CD4-positive, alpha-beta memory T cell (primary cell): Measurements from ENCODE around the gene POFUT2. TPM values are rescaled to one million over a fixed set of nuclear protein-coding genes. Genes with fewer than 3 reads are reported as not detected.
A peak's percentile ranks its signal among the peaks of the same experiment; 100 is the strongest.

Experiments
- CTCF ChIA-PET: fragments of 350-600 bp; sonication (Branson Sonifier 250); formaldehyde crosslinking; loops from one replicate; lab custom pipeline; 2021; ENCODE audit warnings: inconsistent platforms; ENCODE audit not compliant: partially characterized antibody; lab: Charles Lee
- POLR2A ChIA-PET: fragments of 350-600 bp; sonication (Branson Sonifier 250); formaldehyde crosslinking; loops from one replicate; lab custom pipeline; 2021; ENCODE audit not compliant: partially characterized antibody; lab: Charles Lee
- DNase-seq, 5 donors: peaks; one replicate each; pipeline versions ENCODE4 v3.0.0 to v3.0.0-alpha.2; 2020 to 2022; ENCODE audit warnings: mixed read lengths in 1 of 5
- H3K27ac ChIP-seq: one replicate; pipeline ENCODE4 v1.7.0; 2013; ENCODE audit warnings: low read depth, low read length
- H3K27me3 ChIP-seq: 2 replicates; pipeline ENCODE4 v1.7.0; 2013; ENCODE audit warnings: mild to moderate bottlenecking, low read length, moderate library complexity; ENCODE audit not compliant: insufficient read depth
- H3K36me3 ChIP-seq: 2 replicates; pipeline ENCODE4 v1.7.0; 2013; ENCODE audit warnings: mild to moderate bottlenecking, low read length, moderate library complexity; ENCODE audit not compliant: insufficient read depth
- H3K4me1 ChIP-seq: 2 replicates; pipeline ENCODE4 v1.7.0; 2013; ENCODE audit warnings: mild to moderate bottlenecking, low read length, moderate library complexity; ENCODE audit not compliant: insufficient read depth
- H3K4me3 ChIP-seq, 2 donors: one replicate each; pipeline ENCODE4 v1.7.0; 2013; ENCODE audit warnings: low read length in 2 of 2, mild to moderate bottlenecking in 1 of 2
- H3K9me3 ChIP-seq, 2 donors: one replicate each; pipeline ENCODE4 v1.7.0; 2013; ENCODE audit warnings: low read length in 2 of 2, control low read depth in 1 of 2; ENCODE audit not compliant: control insufficient read depth in 1 of 2
- H3K27ac Mint-ChIP-seq, 7 donors: one replicate each; pipeline ENCODE4 v1.8.0; 2020 to 2021; ENCODE audit warnings: mixed read lengths in 7 of 7, mild to moderate bottlenecking in 6 of 7, inconsistent platforms in 3 of 7, moderate library complexity in 3 of 7
- H3K27me3 Mint-ChIP-seq, 2 donors: one replicate each; pipeline ENCODE4 v1.8.0; 2020 to 2021; ENCODE audit warnings: mixed read lengths in 2 of 2
- H3K36me3 Mint-ChIP-seq, 2 donors: one replicate each; pipeline ENCODE4 v1.8.0; 2020 to 2021; ENCODE audit warnings: mixed read lengths in 2 of 2, inconsistent platforms in 1 of 2, mild to moderate bottlenecking in 1 of 2
- H3K4me1 Mint-ChIP-seq, 4 donors: one replicate each; pipeline ENCODE4 v1.8.0; 2020 to 2021; ENCODE audit warnings: mixed read lengths in 4 of 4, mild to moderate bottlenecking in 1 of 4
- H3K4me3 Mint-ChIP-seq, 8 donors: one replicate each; pipeline ENCODE4 v1.8.0; 2020 to 2021; ENCODE audit warnings: mixed read lengths in 8 of 8, mild to moderate bottlenecking in 7 of 8, moderate library complexity in 6 of 8, inconsistent platforms in 3 of 8
- H3K9me3 Mint-ChIP-seq, 8 donors: one replicate each; pipeline ENCODE4 v1.8.0; 2020 to 2021; ENCODE audit warnings: mixed read lengths in 8 of 8, mild to moderate bottlenecking in 5 of 8, inconsistent platforms in 3 of 8, moderate library complexity in 1 of 8
- intact Hi-C: fragments of 100-400 bp; cut with micrococcal nuclease; formaldehyde crosslinking; loops from one replicate; pipeline ENCODE4 v1.15.1; 2023
- polyA plus RNA-seq, 2 donors: library from polyadenylated mRNA; unstranded; fragments of 300-500 nt; fragmentation: Illumina TruSeq; gene quantifications; one replicate each; pipeline ENCODE4 v1.2.3, GENCODE V29; 2021
- total RNA-seq, 2 experiments: library from RNA; stranded (reverse); gene quantifications; one replicate each; pipeline ENCODE4 v1.2.3, GENCODE V29; 2021

Gene POFUT2
- total and polyA plus RNA-seq, 4 experiments from 2014 or later: 2.8 to 40.8 (median 22.9) TPM

DNA sequence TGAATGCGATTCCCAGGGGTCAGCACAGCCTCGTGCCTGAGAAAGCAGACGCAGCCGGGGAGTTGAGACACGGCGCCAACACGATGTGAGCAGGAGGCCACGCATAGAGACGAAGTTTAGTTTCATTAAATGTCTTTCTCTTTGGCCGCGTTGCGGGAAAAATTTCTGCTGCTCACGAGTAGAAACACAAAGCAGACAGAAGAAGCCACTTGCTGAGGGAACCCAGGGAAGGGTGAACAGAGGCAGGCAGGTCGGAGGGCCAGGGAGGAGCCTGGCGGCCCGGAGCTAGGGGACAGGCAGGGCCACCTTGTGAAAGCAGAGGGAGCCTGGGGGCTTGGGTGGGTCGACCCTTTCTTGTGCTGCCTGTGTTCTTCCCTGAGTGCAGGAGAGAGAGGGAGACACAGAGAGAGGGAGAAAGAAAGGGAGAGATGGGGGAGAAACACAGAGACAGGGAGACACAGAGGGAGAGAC, 33.2 kb downstream of the POFUT2 start:
- H3K9me3 Mint-ChIP-seq: peaks cover 0 to 2% (median 0%) of the 10 kb centered on the region in 8 donors
- Histone ChIP-seq H3K9me3 (no peaks in the 10 kb centered on the region), H3K27ac (no peak overlapping the region), H3K27me3 (no peaks in the 10 kb centered on the region), H3K4me1 (peaks cover 24% of the 10 kb centered on the region), H3K36me3 (no peaks in the 10 kb centered on the region), H3K4me3 (no peak overlapping the region)
- intact Hi-C loops: no loop called here
- peak overlapping the region in 4 of 8 donors; percentile 20 to 57 (median 42) for H3K4me3 Mint-ChIP-seq
- H3K27me3 Mint-ChIP-seq: peaks cover 3 to 16% of the 10 kb centered on the region in 2 donors
- peak overlapping the region in 1 of 7 donors; percentile 65 for H3K27ac Mint-ChIP-seq
- no peaks in the 10 kb centered on the region for H3K36me3 Mint-ChIP-seq
- DNase-seq: no peak
- H3K4me1 Mint-ChIP-seq: peaks cover 8 to 30% (median 18%) of the 10 kb centered on the region in 4 donors
- ChIA-PET CTCF (no interaction called here), POLR2A (no interaction called here)

DNA sequence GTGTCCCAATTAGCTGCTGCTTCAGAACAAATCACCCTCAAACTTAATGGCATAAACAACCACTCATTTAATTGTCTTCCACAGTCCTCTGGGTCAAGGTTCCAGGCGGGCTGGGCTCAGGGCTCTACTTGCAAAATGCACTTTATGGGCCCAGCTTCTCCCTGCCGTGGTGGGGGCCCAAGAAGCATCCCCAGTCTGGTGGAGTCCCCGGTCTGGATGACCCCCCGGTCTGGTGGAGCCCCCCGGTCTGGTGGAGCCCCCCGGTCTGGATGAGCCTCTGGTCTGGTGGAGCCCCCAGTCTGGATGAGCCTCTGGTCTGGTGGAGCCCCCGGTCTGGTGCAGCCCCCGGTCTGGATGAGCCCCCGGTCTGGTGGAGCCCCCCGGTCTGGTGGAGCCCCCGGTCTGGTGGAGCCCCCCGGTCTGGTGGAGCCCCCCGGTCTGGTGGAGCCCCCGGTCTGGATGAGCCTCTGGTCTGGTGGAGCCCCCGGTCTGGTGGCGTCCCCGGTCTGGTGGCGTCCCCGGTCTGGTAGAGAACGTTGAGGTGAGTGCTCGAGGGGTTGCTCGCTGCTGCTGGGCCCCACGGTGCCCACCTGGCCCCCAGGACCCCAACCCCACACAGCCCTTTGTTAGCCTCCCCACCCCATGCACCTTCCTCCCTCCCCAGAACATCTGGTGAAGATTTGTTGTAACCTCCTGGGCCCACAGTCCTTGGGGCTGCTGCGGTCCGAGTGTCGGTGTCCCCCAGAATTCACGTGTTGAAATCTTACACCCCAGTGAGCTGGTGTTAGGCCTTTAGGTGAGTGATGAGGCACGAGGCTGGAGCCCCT, 33.8 kb downstream of the POFUT2 start:
- Mint-ChIP-seq H3K4me1 (peaks cover 8 to 30% (median 18%) of the 10 kb centered on the region in 4 donors), H3K9me3 (peaks cover 0 to 1% (median 0%) of the 10 kb centered on the region in 8 donors), H3K27ac (no peak overlapping the region), H3K36me3 (no peaks in the 10 kb centered on the region), H3K27me3 (peaks cover 3 to 16% of the 10 kb centered on the region in 2 donors), H3K4me3 (no peak overlapping the region)
- H3K27me3 ChIP-seq: no peaks in the 10 kb centered on the region
- intact Hi-C loops: no loop called here
- ChIA-PET POLR2A (no interaction called here), CTCF (no interaction called here)
- H3K4me1 ChIP-seq: peaks cover 24% of the 10 kb centered on the region
- no peak overlapping the region for H3K27ac ChIP-seq
- no peaks in the 10 kb centered on the region for H3K36me3 ChIP-seq
- no peak for DNase-seq
- no peak overlapping the region for H3K4me3 ChIP-seq
- H3K9me3 ChIP-seq: no peaks in the 10 kb centered on the region

DNA sequence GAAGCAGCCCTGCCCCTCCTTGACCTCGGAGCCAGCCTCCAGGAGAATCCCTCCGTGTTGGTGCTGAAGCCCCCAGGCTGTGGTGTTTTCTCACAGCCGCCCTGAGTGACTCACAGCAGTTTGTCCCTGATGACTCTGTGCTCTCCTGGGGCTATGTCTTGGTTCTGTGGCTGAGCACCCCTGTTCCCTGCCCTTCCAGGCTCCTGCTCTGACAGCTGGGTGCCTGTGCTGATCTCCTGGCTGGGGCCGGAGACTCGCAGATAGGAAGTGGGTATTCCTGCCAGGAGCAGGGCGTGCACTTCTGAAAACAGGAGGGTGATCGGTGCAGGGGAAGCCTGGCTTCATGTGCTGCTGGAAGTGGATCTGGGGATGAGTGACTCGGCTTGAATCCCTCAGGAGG, 34.5 kb downstream of the POFUT2 start:
- H3K27me3 Mint-ChIP-seq: peaks cover 3 to 16% of the 10 kb centered on the region in 2 donors
- no peaks in the 10 kb centered on the region for H3K9me3 ChIP-seq
- H3K4me1 Mint-ChIP-seq: peaks cover 8 to 30% (median 18%) of the 10 kb centered on the region in 4 donors
- no peak overlapping the region for H3K4me3 ChIP-seq
- no peak for DNase-seq
- intact Hi-C loops: no loop called here
- no peak overlapping the region for H3K4me3 Mint-ChIP-seq
- H3K9me3 Mint-ChIP-seq: no peaks in the 10 kb centered on the region
- no peak overlapping the region for H3K27ac Mint-ChIP-seq
- CTCF ChIA-PET: no interaction called here
- no peak overlapping the region for H3K27ac ChIP-seq
- H3K36me3 ChIP-seq: no peaks in the 10 kb centered on the region
- POLR2A ChIA-PET: no interaction called here
- no peaks in the 10 kb centered on the region for H3K36me3 Mint-ChIP-seq
- no peaks in the 10 kb centered on the region for H3K27me3 ChIP-seq
- peaks cover 24% of the 10 kb centered on the region for H3K4me1 ChIP-seq

GRCh38 chr21:45252448-45252925, 35.2 kb downstream of the POFUT2 start:
- no peak overlapping the region for H3K4me3 ChIP-seq
- intact Hi-C loops: no loop called here
- DNase-seq: no peak
- H3K9me3 ChIP-seq: no peaks in the 10 kb centered on the region
- no peaks in the 10 kb centered on the region for H3K36me3 Mint-ChIP-seq
- peaks cover 3 to 14% of the 10 kb centered on the region in 2 donors for H3K27me3 Mint-ChIP-seq
- H3K36me3 ChIP-seq: no peaks in the 10 kb centered on the region
- no peak overlapping the region for H3K4me3 Mint-ChIP-seq
- H3K27me3 ChIP-seq: no peaks in the 10 kb centered on the region
- POLR2A ChIA-PET: no interaction called here
- H3K27ac Mint-ChIP-seq: no peak overlapping the region
- H3K27ac ChIP-seq: no peak overlapping the region
- H3K4me1 ChIP-seq: peaks cover 24% of the 10 kb centered on the region
- H3K9me3 Mint-ChIP-seq: no peaks in the 10 kb centered on the region
- peaks cover 8 to 30% (median 18%) of the 10 kb centered on the region in 4 donors for H3K4me1 Mint-ChIP-seq
- CTCF ChIA-PET: no interaction called here

DNA sequence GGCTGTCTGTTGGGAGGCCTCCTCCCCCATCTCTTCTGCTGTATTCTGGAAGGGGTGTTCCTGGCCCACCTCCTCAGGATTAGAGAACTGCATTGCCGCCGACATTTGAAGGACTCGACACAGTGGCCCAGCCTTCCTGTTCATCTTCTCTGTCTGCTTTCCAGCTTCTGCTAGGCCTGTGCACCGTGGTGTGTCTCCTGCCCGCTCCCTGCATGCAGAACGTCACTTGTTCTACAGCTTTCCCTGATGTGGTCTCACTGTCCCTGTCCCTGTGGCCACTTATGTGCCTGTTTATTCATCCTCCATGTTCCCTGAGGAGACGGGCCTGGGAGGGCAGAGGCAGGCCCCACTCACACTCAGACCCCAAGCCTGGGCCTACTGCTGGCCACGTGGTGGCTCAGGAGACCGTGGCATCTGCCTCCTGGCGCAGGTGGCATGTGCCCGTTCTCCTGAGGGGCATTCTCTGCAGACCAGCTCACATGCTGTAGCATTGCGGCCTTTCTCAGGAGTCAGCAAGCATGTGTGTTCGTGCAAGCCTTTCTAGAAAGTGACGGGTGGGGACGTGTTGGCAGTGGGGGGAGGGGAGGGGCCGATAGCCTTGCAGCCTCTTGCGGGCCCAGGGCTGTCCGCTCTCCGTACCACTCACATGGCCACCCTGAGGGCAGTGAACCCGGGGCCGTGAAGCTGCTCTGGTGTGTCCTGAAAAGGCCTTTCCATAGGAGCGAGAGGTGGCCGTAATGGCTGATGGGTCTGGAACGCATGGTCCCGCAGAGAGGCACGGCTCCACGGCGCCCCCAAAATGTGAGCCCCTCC, 35.9 kb downstream of the POFUT2 start:
- ChIA-PET POLR2A (no interaction called here), CTCF (no interaction called here)
- Mint-ChIP-seq H3K27me3 (peaks cover 3 to 16% of the 10 kb centered on the region in 2 donors), H3K4me1 (peaks cover 6 to 26% (median 14%) of the 10 kb centered on the region in 4 donors), H3K27ac (peak overlapping the region in 1 of 7 donors; percentile 43), H3K9me3 (no peaks in the 10 kb centered on the region), H3K36me3 (no peaks in the 10 kb centered on the region), H3K4me3 (no peak overlapping the region)
- Histone ChIP-seq H3K4me1 (peaks cover 18% of the 10 kb centered on the region), H3K27ac (no peak overlapping the region), H3K36me3 (no peaks in the 10 kb centered on the region), H3K4me3 (no peak overlapping the region), H3K27me3 (no peaks in the 10 kb centered on the region), H3K9me3 (no peaks in the 10 kb centered on the region)
- no peak for DNase-seq
- intact Hi-C loops: no loop called here

DNA sequence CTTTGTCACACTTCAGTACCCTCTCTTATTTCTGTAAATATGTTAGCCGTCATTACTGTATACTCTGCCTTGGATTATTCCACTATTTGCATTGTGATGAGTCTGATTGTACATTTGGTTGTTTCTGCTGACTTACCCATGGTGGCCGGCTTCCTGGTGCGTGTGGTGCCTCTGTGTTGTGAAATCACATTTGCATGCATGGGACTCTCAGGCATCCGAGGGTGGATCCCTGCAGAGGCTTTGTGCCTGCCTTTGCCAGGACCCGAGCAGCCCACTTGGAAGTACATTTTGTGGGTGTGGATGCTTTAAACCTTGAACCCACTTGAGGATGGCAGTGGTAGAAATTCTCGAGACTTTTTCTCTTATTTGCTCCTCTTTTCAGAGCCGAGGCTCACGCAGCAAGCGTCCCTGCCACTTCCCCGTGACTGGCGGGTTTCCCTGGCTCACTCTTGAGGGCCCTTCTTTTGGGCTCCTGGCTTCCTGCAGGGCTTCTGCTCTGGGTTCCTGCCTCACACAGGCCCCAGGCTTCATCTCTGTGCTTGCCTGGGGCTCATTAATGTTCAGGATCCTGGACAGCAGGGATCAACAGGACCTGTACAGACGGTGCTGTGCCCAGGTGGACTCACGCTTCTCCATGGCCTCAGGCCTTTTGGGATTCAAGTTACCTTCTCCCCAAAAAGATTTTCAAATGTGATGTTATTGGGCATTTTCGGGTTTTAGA, 36.6 kb downstream of the POFUT2 start:
- Histone ChIP-seq H3K27me3 (no peaks in the 10 kb centered on the region), H3K4me1 (peaks cover 11% of the 10 kb centered on the region), H3K36me3 (no peaks in the 10 kb centered on the region), H3K4me3 (no peak overlapping the region), H3K9me3 (no peaks in the 10 kb centered on the region), H3K27ac (no peak overlapping the region)
- Mint-ChIP-seq H3K36me3 (no peaks in the 10 kb centered on the region), H3K9me3 (no peaks in the 10 kb centered on the region), H3K27me3 (peaks cover 6 to 18% of the 10 kb centered on the region in 2 donors), H3K4me1 (peaks cover 6 to 18% (median 12%) of the 10 kb centered on the region in 4 donors), H3K4me3 (no peak overlapping the region), H3K27ac (no peak overlapping the region)
- ChIA-PET POLR2A (no interaction called here), CTCF (no interaction called here)
- intact Hi-C loops: no loop called here
- no peak for DNase-seq
